ENCODE data around the gene CEP170B. TPM values are rescaled to one million over a fixed set of nuclear protein-coding genes. Genes with fewer than 3 reads are reported as not detected.
"Not testable (repeated sequence)": the region's sequence is repeated elsewhere in the genome, so short reads cannot be mapped to it uniquely, and the experiment has no call there.

The CEP170B gene
- total and polyA plus RNA-seq, 2 donors (not counting 3 experiments of a cell fraction or from before 2014, with no cell fraction given), result 13.9 to 38.6 TPM

GRCh38 chr14:104903990-104904389 lies 38.9 kb downstream of the CEP170B start:
- Histone ChIP-seq H3K9me1 (replicated peaks; ENCODE audit: control insufficient read depth, extremely low read depth, insufficient read depth, low read length) (no peaks in the 10 kb centered on the region), H3K9me3 (replicated peaks; ENCODE audit: control insufficient read depth, insufficient read depth, low read length) (no peaks in the 10 kb centered on the region), H3K4me2 (ENCODE audit: insufficient read depth, low read length) (no peak overlapping the region), H3K27me3 (ENCODE audit: control insufficient read depth in 2 of 2, insufficient read depth in 2 of 2, low read length in 2 of 2) (peaks cover 10 to 11% of the 10 kb centered on the region in 2 experiments), H3K36me3 (ENCODE audit: control insufficient read depth in 2 of 2, extremely low read depth in 1 of 2, insufficient read depth in 2 of 2, low read length in 2 of 2) (no peaks in the 10 kb centered on the region), H4K20me1 (replicated peaks; ENCODE audit: control insufficient read depth, extremely low read depth, insufficient read depth, low read length) (no peaks in the 10 kb centered on the region), H3K79me2 (ENCODE audit: control insufficient read depth, insufficient read depth, low read length) (no peaks in the 10 kb centered on the region), H3K27ac (ENCODE audit: insufficient read depth, low read depth, low read length) (no peak overlapping the region), H2AFZ (ENCODE audit: low read depth, low read length) (no peak overlapping the region), H3K4me1 (ENCODE audit: control insufficient read depth, extremely low read depth, insufficient read depth, low read length) (no peaks in the 10 kb centered on the region), H3K9ac (replicated peaks; ENCODE audit: extremely low read depth, insufficient read depth, low read length) (no peak overlapping the region), H3K4me3 (replicated peaks in 1 of 3; ENCODE audit: insufficient read depth in 1 of 3, low read depth in 1 of 3, low read length in 3 of 3) (no peak overlapping the region)
- POLR2A ChIA-PET, result no interaction called here
- dilution Hi-C loops (cut with MboI; ENCODE audit: extremely low pct_ligation_motif_present, low sequenced_read_pairs) (no loop called here), intact Hi-C loops (cut with micrococcal nuclease) (no loop called here)
- CTCF ChIA-PET, result no interaction called here
- TF ChIP-seq FOS (IDR thresholded peaks at IDR 0.05; ENCODE audit: borderline replicate concordance, insufficient read depth, low read length) (no peak), EZH2 (IDR thresholded peaks at IDR 0.05; ENCODE audit: borderline replicate concordance, low read depth, low read length, severe bottlenecking) (no peak)
- TF ChIP-seq, protein P1, sequence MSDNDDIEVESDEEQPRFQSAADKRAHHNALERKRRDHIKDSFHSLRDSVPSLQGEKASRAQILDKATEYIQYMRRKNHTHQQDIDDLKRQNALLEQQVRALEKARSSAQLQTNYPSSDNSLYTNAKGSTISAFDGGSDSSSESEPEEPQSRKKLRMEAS (IDR thresholded peaks at IDR 0.05; ENCODE audit: insufficient read depth, insufficient read length), result no peak
- no TSS peak for BruUV-seq (replicated peaks)
- no peak for FAIRE-seq
- DNase-seq (ENCODE audit: low read depth, low spot score), result no peak

GRCh38 chr14:104904650-104905578 lies 39.8 kb downstream of the CEP170B start:
- DNase-seq (ENCODE audit: low read depth, low spot score); H3K27ac ChIP-seq (ENCODE audit: insufficient read depth, low read depth, low read length); H3K4me2 ChIP-seq (ENCODE audit: insufficient read depth, low read length); H3K9ac ChIP-seq (replicated peaks; ENCODE audit: extremely low read depth, insufficient read depth, low read length); H2AFZ ChIP-seq (ENCODE audit: low read depth, low read length); H3K4me1 ChIP-seq (ENCODE audit: control insufficient read depth, extremely low read depth, insufficient read depth, low read length); H3K79me2 ChIP-seq (ENCODE audit: control insufficient read depth, insufficient read depth, low read length); H3K9me1 ChIP-seq (replicated peaks; ENCODE audit: control insufficient read depth, extremely low read depth, insufficient read depth, low read length); H4K20me1 ChIP-seq (replicated peaks; ENCODE audit: control insufficient read depth, extremely low read depth, insufficient read depth, low read length); BruUV-seq (replicated peaks); H3K4me3 ChIP-seq (replicated peaks in 1 of 3; ENCODE audit: insufficient read depth in 1 of 3, low read depth in 1 of 3, low read length in 3 of 3); H3K36me3 ChIP-seq (ENCODE audit: control insufficient read depth in 2 of 2, extremely low read depth in 1 of 2, insufficient read depth in 2 of 2, low read length in 2 of 2); dilution Hi-C loops (cut with MboI; ENCODE audit: extremely low pct_ligation_motif_present, low sequenced_read_pairs); intact Hi-C loops (cut with micrococcal nuclease); H3K9me3 ChIP-seq (replicated peaks; ENCODE audit: control insufficient read depth, insufficient read depth, low read length); FAIRE-seq: not testable (repeated sequence)
- ChIA-PET CTCF (interaction anchor here (1.4 kb wide), 1 partner anchor 9 kb away, joined by 8 read pairs; no protein-coding TSS in a partner anchor), POLR2A (interaction anchor here (0.7 kb wide), 1 partner anchor 10 kb away, joined by 3 read pairs; no protein-coding TSS in a partner anchor)
- H3K27me3 ChIP-seq (ENCODE audit: control insufficient read depth in 2 of 2, insufficient read depth in 2 of 2, low read length in 2 of 2), result peaks cover 10 to 11% of the 10 kb centered on the region in 2 experiments

GRCh38 chr14:104905579-104905933 lies 40.5 kb downstream of the CEP170B start:
- H3K36me3 ChIP-seq (ENCODE audit: control insufficient read depth in 2 of 2, extremely low read depth in 1 of 2, insufficient read depth in 2 of 2, low read length in 2 of 2); DNase-seq (ENCODE audit: low read depth, low spot score); BruUV-seq (replicated peaks); intact Hi-C loops (cut with micrococcal nuclease); FAIRE-seq; H3K9ac ChIP-seq (replicated peaks; ENCODE audit: extremely low read depth, insufficient read depth, low read length); H3K79me2 ChIP-seq (ENCODE audit: control insufficient read depth, insufficient read depth, low read length); H2AFZ ChIP-seq (ENCODE audit: low read depth, low read length); H3K9me1 ChIP-seq (replicated peaks; ENCODE audit: control insufficient read depth, extremely low read depth, insufficient read depth, low read length); H3K9me3 ChIP-seq (replicated peaks; ENCODE audit: control insufficient read depth, insufficient read depth, low read length); dilution Hi-C loops (cut with MboI; ENCODE audit: extremely low pct_ligation_motif_present, low sequenced_read_pairs); H3K4me3 ChIP-seq (replicated peaks in 1 of 3; ENCODE audit: insufficient read depth in 1 of 3, low read depth in 1 of 3, low read length in 3 of 3); H3K27ac ChIP-seq (ENCODE audit: insufficient read depth, low read depth, low read length); H4K20me1 ChIP-seq (replicated peaks; ENCODE audit: control insufficient read depth, extremely low read depth, insufficient read depth, low read length); H3K4me1 ChIP-seq (ENCODE audit: control insufficient read depth, extremely low read depth, insufficient read depth, low read length); H3K4me2 ChIP-seq (ENCODE audit: insufficient read depth, low read length): not testable (repeated sequence)
- peaks cover 10 to 11% of the 10 kb centered on the region in 2 experiments for H3K27me3 ChIP-seq (ENCODE audit: control insufficient read depth in 2 of 2, insufficient read depth in 2 of 2, low read length in 2 of 2)
- POLR2A ChIA-PET, result interaction anchor here (0.7 kb wide), 1 partner anchor 11 kb away, joined by 3 read pairs; no protein-coding TSS in a partner anchor
- CTCF ChIA-PET, result interaction anchor here (1.4 kb wide), 1 partner anchor 10 kb away, joined by 8 read pairs; no protein-coding TSS in a partner anchor
